ENCODE data around the gene ODF2. TPM values are rescaled to one million over a fixed set of nuclear protein-coding genes. Genes with fewer than 3 reads are reported as not detected.

Gene ODF2
- total and polyA plus RNA-seq, 10 of the 15 experiments (the other 5 are each of a cell fraction or from before 2014, with no cell fraction given): 8.7 to 65.1 (median 38.5) TPM

GRCh38 chr9:128504485-128505413, 48.9 kb downstream of the ODF2 start, which contains the start of gene GLE1 (continued):
- TF ChIP-seq ELK1 (IDR thresholded peaks at IDR 0.05; ENCODE audit: low read depth, low read length): peak; percentile 52
- peak; percentile 73 for TF ChIP-seq BACH1 (IDR thresholded peaks at IDR 0.05; ENCODE audit: borderline replicate concordance)
- no peak for TF ChIP-seq MEF2A (IDR thresholded peaks at IDR 0.05; ENCODE audit: insufficient read depth, low read depth, low read length)
- TF ChIP-seq NR2F1 (conservative IDR thresholded peaks at IDR 0.05): no peak
- TF ChIP-seq IKZF1 (conservative IDR thresholded peaks at IDR 0.05): peak; percentile 85
- TF ChIP-seq RFX5 (IDR thresholded peaks at IDR 0.05; ENCODE audit: low read depth, low read length): no peak
- TF ChIP-seq WRNIP1 (IDR thresholded peaks at IDR 0.05; ENCODE audit: borderline replicate concordance, low read depth, low read length): no peak; the same call in 1 of the 2 replicates
- TF ChIP-seq TARDBP (IDR thresholded peaks at IDR 0.05; ENCODE audit: borderline replicate concordance): no peak
- TF ChIP-seq RELB (IDR thresholded peaks at IDR 0.05; ENCODE audit: low read depth): peak; percentile 59; the same call in 1 of the 2 replicates
- TF ChIP-seq YBX1 (IDR thresholded peaks at IDR 0.05): no peak
- TF ChIP-seq E2F4 (IDR thresholded peaks at IDR 0.05; ENCODE audit: low read depth, low read length): peak; percentile 68
- peak; percentile 69; the same call in 1 of the 2 replicates for TF ChIP-seq SMARCA5 (IDR thresholded peaks at IDR 0.05)
- TF ChIP-seq STAT3 (IDR thresholded peaks at IDR 0.05; ENCODE audit: low read depth, low read length): no peak
- no peak for TF ChIP-seq ZNF217 (IDR thresholded peaks at IDR 0.05)
- TF ChIP-seq SMAD5 (IDR thresholded peaks at IDR 0.05; ENCODE audit: low read depth): peak; percentile 86
- TF ChIP-seq RCOR1 (conservative IDR thresholded peaks at IDR 0.05; ENCODE audit: low read depth, low read length): no peak
- no peak for TF ChIP-seq SMAD1 (IDR thresholded peaks at IDR 0.05; ENCODE audit: low read depth, partially characterized antibody)
- peak; percentile 61; the same call in 1 of the 2 replicates for TF ChIP-seq NFYB (IDR thresholded peaks at IDR 0.05; ENCODE audit: insufficient read depth, low read depth, low read length)
- 0 out of 4 replicates have a peak, but pooled peaks of 1 of the 2 experiments have one; percentile 13 for TF ChIP-seq ETV6 (conservative IDR thresholded peaks at IDR 0.05 in 1 of 2, IDR thresholded peaks at IDR 0.05 in 1 of 2; ENCODE audit: borderline replicate concordance in 1 of 2, low read depth in 1 of 2)
- no peak for TF ChIP-seq SREBF1 (IDR thresholded peaks at IDR 0.05; ENCODE audit: low read length)
- no peak for TF ChIP-seq TCF3 (IDR thresholded peaks at IDR 0.05; ENCODE audit: borderline replicate concordance, insufficient read depth, low read depth, low read length)
- TF ChIP-seq POU2F2 (IDR thresholded peaks at IDR 0.05; ENCODE audit: borderline replicate concordance, low read depth, low read length): 0 out of 3 replicates have a peak, but pooled peaks have one; percentile 16
- no peak for TF ChIP-seq IRF4 (IDR thresholded peaks at IDR 0.05; ENCODE audit: low read depth, low read length)
- no peak for TF ChIP-seq ZBED1 (IDR thresholded peaks at IDR 0.05; ENCODE audit: borderline replicate concordance)
- no peak for TF ChIP-seq ATF2 (IDR thresholded peaks at IDR 0.05; ENCODE audit: low read length)
- no peak for TF ChIP-seq NFXL1 (IDR thresholded peaks at IDR 0.05; ENCODE audit: borderline replicate concordance)
- no peak for TF ChIP-seq ASH2L (IDR thresholded peaks at IDR 0.05; ENCODE audit: borderline replicate concordance, low read depth)
